Esophagus squamous epithelium (tissue), 5 donors: ENCODE results near the gene GRIK1. TPM values are rescaled to one million over a fixed set of nuclear protein-coding genes. Genes with fewer than 3 reads are reported as not detected.

Experiments
- DNase-seq: peaks from one replicate; lab custom pipeline; 2025; lab: John Stamatoyannopoulos, UW
- H3K27ac ChIP-seq, 4 donors: fragments of 200-600 bp; sonication (generic); one replicate each; pipeline ENCODE4 v1.5.1; 2016 to 2019; ENCODE audit warnings: mild to moderate bottlenecking in 1 of 4
- H3K27me3 ChIP-seq, 4 donors: fragments of 200-600 bp; sonication (generic); 1 replicate in 3 of 4; 2 replicates in 1 of 4; pipeline versions ENCODE4 v1.5.1 to v1.6.0; 2017 to 2021; ENCODE audit warnings: antibody characterized with exemption in 1 of 4
- H3K36me3 ChIP-seq, 3 donors: fragments of 200-600 bp; sonication (generic); one replicate each; pipeline ENCODE4 v1.5.1; 2016 to 2019
- H3K4me1 ChIP-seq, 3 donors: fragments of 200-600 bp; sonication (generic); one replicate each; pipeline ENCODE4 v1.5.1; 2017 to 2019
- H3K4me3 ChIP-seq, 4 donors: fragments of 200-600 bp; sonication (generic); 1 replicate in 3 of 4; 2 replicates in 1 of 4; pipeline ENCODE4 v1.5.1; 2016 to 2019; ENCODE audit warnings: mild to moderate bottlenecking in 2 of 4, moderate library complexity in 1 of 4
- H3K9me3 ChIP-seq, 3 donors: fragments of 200-600 bp; sonication (generic); one replicate each; pipeline ENCODE4 v1.5.1; 2016 to 2019
- POLR2A ChIP-seq, 4 donors: fragments of 450-650 bp; IDR thresholded peaks; one replicate each; pipeline ENCODE4 v1.6.1; 2017; ENCODE audit warnings: antibody characterized with exemption in 4 of 4, mild to moderate bottlenecking in 4 of 4, moderate library complexity in 3 of 4
- WGBS, 2 donors: methylation state at CpG; one replicate each; pipeline ENCODE4 v1.1.5; 2018; 5-methylcytosine and 5-hydroxymethylcytosine counted together
- intact Hi-C: fragments of 100-400 bp; cut with DNase I; formaldehyde crosslinking; loops from one replicate; pipeline ENCODE4 v1.15.0; 2022
- total RNA-seq, 4 donors: library from RNA; depleted of rRNA; stranded (reverse); fragments of >200 nt; gene quantifications; one replicate each; pipeline ENCODE4 v1.1.0, GENCODE V29; 2016
- TF ChIP-seq, protein P1 (sequence below), 6 experiments: fragments of 450-650 bp in 4 of 6; fragments of 200-600 bp in 2 of 6; sonication (generic) in 2 of 6; IDR thresholded peaks; one replicate each; pipeline ENCODE4 v1.5.1; 2016 to 2019; ENCODE audit warnings: antibody characterized with exemption in 6 of 6, mild to moderate bottlenecking in 4 of 6, moderate library complexity in 4 of 6
- donor health status: DM: yes; HTN: yes; CAD: no.

The GRIK1 gene
- total RNA-seq, 4 donors from 2014 or later, result 0.19 TPM; not detected in 3

- no peak for DNase-seq
- intact Hi-C loops, result no loop called here
- Histone ChIP-seq H3K9me3 (peaks cover 0 to 9% (median 7%) of the 10 kb centered on the region in 3 donors), H3K27me3 (no peaks in the 10 kb centered on the region), H3K27ac (no peak overlapping the region), H3K36me3 (no peaks in the 10 kb centered on the region), H3K4me1 (no peaks in the 10 kb centered on the region), H3K4me3 (no peak overlapping the region)
- no peak for TF ChIP-seq POLR2A (IDR thresholded peaks at IDR 0.05)
- TF ChIP-seq, protein P1, sequence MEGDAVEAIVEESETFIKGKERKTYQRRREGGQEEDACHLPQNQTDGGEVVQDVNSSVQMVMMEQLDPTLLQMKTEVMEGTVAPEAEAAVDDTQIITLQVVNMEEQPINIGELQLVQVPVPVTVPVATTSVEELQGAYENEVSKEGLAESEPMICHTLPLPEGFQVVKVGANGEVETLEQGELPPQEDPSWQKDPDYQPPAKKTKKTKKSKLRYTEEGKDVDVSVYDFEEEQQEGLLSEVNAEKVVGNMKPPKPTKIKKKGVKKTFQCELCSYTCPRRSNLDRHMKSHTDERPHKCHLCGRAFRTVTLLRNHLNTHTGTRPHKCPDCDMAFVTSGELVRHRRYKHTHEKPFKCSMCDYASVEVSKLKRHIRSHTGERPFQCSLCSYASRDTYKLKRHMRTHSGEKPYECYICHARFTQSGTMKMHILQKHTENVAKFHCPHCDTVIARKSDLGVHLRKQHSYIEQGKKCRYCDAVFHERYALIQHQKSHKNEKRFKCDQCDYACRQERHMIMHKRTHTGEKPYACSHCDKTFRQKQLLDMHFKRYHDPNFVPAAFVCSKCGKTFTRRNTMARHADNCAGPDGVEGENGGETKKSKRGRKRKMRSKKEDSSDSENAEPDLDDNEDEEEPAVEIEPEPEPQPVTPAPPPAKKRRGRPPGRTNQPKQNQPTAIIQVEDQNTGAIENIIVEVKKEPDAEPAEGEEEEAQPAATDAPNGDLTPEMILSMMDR (IDR thresholded peaks at IDR 0.05), result no peak
- WGBS, 2 donors, result 80 to 88% methylated on average over 6 of the region's 6 CpGs
Observed at GRCh38 chr21:29509121-29509520, 430.7 kb downstream of the GRIK1 start.

DNA sequence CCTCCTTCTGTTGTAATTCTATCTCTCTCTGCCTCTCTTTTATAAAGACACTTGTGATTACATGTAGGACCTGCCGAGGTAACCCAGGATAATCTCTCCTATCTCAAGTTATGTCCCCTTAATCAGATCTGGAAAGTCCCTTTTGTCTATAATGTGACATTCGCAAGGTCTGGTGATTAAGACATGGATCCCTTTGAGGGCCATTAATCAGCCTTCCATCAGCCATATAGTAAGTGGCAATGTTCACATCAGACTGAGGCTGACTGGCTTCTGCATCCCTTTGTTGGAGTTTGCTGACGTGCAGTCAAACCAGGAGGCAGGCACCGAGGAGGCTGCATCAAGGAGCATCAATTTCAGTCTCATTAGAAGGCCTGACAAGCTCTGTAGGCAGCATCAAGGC is 431.5 kb downstream of the GRIK1 start:
- Histone ChIP-seq H3K27me3 (no peaks in the 10 kb centered on the region), H3K9me3 (peaks cover 0 to 4% (median 1%) of the 10 kb centered on the region in 3 donors), H3K36me3 (no peaks in the 10 kb centered on the region), H3K4me3 (no peak overlapping the region), H3K27ac (no peak overlapping the region), H3K4me1 (no peaks in the 10 kb centered on the region)
- intact Hi-C loops, result no loop called here
- TF ChIP-seq POLR2A (IDR thresholded peaks at IDR 0.05), result no peak
- TF ChIP-seq, protein P1 (IDR thresholded peaks at IDR 0.05), result no peak
- DNase-seq, result no peak
- WGBS, 2 donors, result 75 to 85% methylated on average over 2 of the region's 4 CpGs

GRCh38 chr21:29506947-29507346 is 432.8 kb downstream of the GRIK1 start:
- no peaks in the 10 kb centered on the region for H3K27me3 ChIP-seq
- no peaks in the 10 kb centered on the region for H3K4me1 ChIP-seq
- H3K9me3 ChIP-seq, result no peaks in the 10 kb centered on the region
- H3K4me3 ChIP-seq, result no peak overlapping the region
- intact Hi-C loops, result no loop called here
- WGBS, 2 donors, result 78 to 79% methylated on average over 3 of the region's 3 CpGs
- TF ChIP-seq POLR2A (IDR thresholded peaks at IDR 0.05), result no peak
- TF ChIP-seq, protein P1 (IDR thresholded peaks at IDR 0.05), result no peak
- H3K36me3 ChIP-seq, result no peaks in the 10 kb centered on the region
- no peak for DNase-seq
- H3K27ac ChIP-seq, result no peak overlapping the region

- intact Hi-C loops, result no loop called here
- Histone ChIP-seq H3K27ac (no peak overlapping the region), H3K36me3 (no peaks in the 10 kb centered on the region), H3K27me3 (no peaks in the 10 kb centered on the region), H3K9me3 (no peaks in the 10 kb centered on the region), H3K4me1 (no peaks in the 10 kb centered on the region), H3K4me3 (no peak overlapping the region)
- TF ChIP-seq, protein P1 (IDR thresholded peaks at IDR 0.05), result no peak
- no peak for TF ChIP-seq POLR2A (IDR thresholded peaks at IDR 0.05)
- no peak for DNase-seq
- WGBS, 2 donors, result 51 to 52% methylated on average over 6 of the region's 6 CpGs
Observed at GRCh38 chr21:29506214-29506613, 433.6 kb downstream of the GRIK1 start.

DNA sequence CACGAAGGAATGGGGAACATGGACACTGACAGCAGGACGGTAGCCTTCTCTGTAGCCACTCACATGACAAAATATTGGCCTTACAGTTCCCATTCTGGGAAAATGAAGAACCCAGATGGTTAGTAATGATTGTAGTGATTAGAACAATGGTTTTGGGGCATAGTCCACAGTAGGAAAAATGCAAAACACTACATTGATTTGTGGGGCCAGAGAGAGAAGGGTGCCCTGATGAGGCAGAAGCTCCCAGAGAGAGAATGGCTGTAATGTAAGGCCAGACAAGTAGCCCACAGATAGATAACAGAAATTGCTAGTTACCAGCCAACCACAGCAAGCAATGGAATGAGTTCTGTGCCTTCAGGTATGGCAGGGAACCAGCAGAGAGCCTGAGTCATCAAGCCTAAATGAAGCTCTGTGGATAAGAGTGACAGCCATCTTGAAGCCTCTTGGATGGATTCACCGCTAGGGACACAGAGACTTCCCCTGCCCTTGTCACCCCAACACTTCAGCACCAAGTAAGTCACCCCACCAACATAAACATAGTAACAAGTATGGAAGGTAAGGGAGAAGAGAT is 435.0 kb downstream of the GRIK1 start:
- Histone ChIP-seq H3K36me3 (no peaks in the 10 kb centered on the region), H3K4me1 (no peaks in the 10 kb centered on the region), H3K27me3 (no peaks in the 10 kb centered on the region), H3K4me3 (no peak overlapping the region), H3K27ac (no peak overlapping the region), H3K9me3 (no peaks in the 10 kb centered on the region)
- intact Hi-C loops, result no loop called here
- DNase-seq, result no peak
- 49 to 58% methylated on average over 3 of the region's 3 CpGs for WGBS, 2 donors
- TF ChIP-seq, protein P1 (IDR thresholded peaks at IDR 0.05), result no peak
- no peak for TF ChIP-seq POLR2A (IDR thresholded peaks at IDR 0.05)
